Ishikawa (cell line): ENCODE results near the gene DHRS1.

Experiments
- CEBPB ChIP-seq: IDR thresholded peaks from 2 replicates; pipeline ENCODE4 v1.6.1; 2012
- CREB1 ChIP-seq: IDR thresholded peaks from 2 replicates; pipeline ENCODE4 v1.6.1; 2012; ENCODE audit warnings: low read depth
- EGR1 ChIP-seq: IDR thresholded peaks from 2 replicates; pipeline ENCODE4 v1.6.1; 2012
- EP300 ChIP-seq: IDR thresholded peaks from 2 replicates; pipeline ENCODE4 v1.6.1; 2012; ENCODE audit warnings: borderline replicate concordance
- FOXM1 ChIP-seq: IDR thresholded peaks from 2 replicates; pipeline ENCODE4 v1.6.1; 2012; ENCODE audit warnings: low read depth, borderline replicate concordance
- NFIC ChIP-seq: IDR thresholded peaks from 2 replicates; pipeline ENCODE4 v1.6.1; 2012
- RAD21 ChIP-seq: IDR thresholded peaks from 2 replicates; pipeline ENCODE4 v1.6.1; 2012; ENCODE audit warnings: low read depth
- REST ChIP-seq: IDR thresholded peaks from 2 replicates; pipeline ENCODE4 v1.6.1; 2012; ENCODE audit warnings: low read depth, mild to moderate bottlenecking
- TAF1 ChIP-seq: IDR thresholded peaks from 2 replicates; pipeline ENCODE4 v1.6.1; 2012; ENCODE audit warnings: low read depth, mild to moderate bottlenecking
- TCF12 ChIP-seq: IDR thresholded peaks from 2 replicates; pipeline ENCODE4 v1.6.1; 2012; ENCODE audit warnings: low read depth
- TEAD4 ChIP-seq: IDR thresholded peaks from 2 replicates; pipeline ENCODE4 v1.6.1; 2012
- YY1 ChIP-seq: IDR thresholded peaks from 2 replicates; pipeline ENCODE4 v1.6.1; 2012; ENCODE audit warnings: low read depth
- ZBTB7A ChIP-seq: IDR thresholded peaks from 2 replicates; pipeline ENCODE4 v1.6.1; 2012; ENCODE audit warnings: low read depth
- TF ChIP-seq, protein P1 (sequence below): IDR thresholded peaks from 2 replicates; pipeline ENCODE4 v1.6.1; 2012
- TF ChIP-seq, protein P2 (sequence below): IDR thresholded peaks from 2 replicates; pipeline ENCODE4 v1.6.1; 2012

DHRS1 gene

GRCh38 chr14:24312736-24313507 is 13.3 kb upstream of the DHRS1 start:
- TF ChIP-seq TAF1 (no peak), CREB1 (no peak), ZBTB7A (no peak), RAD21 (no peak), EGR1 (no peak), REST (no peak)
- TF ChIP-seq, protein P1, sequence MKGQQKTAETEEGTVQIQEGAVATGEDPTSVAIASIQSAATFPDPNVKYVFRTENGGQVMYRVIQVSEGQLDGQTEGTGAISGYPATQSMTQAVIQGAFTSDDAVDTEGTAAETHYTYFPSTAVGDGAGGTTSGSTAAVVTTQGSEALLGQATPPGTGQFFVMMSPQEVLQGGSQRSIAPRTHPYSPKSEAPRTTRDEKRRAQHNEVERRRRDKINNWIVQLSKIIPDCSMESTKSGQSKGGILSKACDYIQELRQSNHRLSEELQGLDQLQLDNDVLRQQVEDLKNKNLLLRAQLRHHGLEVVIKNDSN, result no peak

DNA sequence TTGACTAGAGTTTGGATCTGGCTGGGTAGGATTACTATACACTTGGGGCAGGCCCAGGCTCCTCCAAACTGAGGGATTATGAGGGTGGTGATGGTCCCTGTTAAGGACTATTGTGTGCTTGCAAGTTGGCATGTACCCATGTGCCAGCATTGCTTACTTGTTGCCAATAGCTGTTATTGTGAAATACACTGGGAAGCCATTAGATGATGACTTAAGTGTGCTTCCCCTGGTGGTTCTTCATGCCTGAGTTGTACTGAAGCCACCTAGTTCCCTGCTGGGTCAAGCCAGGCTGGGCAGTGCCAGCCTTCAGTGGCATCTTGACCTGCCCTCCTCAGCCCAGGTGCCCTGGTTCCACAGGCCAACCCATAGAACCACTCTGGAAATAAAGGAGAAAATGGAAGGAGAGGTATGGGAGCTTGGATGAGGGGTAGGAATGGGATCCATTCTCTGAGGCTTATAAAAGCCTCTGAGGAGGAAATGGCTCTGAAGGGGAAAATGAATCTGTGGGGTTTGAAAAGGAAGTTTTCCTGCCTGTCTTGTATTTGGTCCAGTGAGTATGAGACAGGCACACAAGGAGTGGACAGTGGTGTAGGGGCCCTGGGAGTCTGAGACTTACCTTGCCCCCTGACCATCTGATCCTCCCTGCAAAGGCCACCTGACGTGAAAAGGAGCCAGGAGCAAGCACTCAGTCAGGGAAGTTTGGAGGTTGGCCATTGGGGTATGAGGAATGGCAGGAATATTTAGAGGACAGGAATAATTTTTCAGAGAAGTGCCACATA is 12.4 kb upstream of the DHRS1 start:
- TF ChIP-seq EGR1, result no peak
- TF ChIP-seq CREB1, result no peak
- no peak for TF ChIP-seq TCF12
- TF ChIP-seq REST, result no peak
- TF ChIP-seq, protein P1, result no peak
- TF ChIP-seq TEAD4, result no peak
- TF ChIP-seq EP300, result no peak

DNA sequence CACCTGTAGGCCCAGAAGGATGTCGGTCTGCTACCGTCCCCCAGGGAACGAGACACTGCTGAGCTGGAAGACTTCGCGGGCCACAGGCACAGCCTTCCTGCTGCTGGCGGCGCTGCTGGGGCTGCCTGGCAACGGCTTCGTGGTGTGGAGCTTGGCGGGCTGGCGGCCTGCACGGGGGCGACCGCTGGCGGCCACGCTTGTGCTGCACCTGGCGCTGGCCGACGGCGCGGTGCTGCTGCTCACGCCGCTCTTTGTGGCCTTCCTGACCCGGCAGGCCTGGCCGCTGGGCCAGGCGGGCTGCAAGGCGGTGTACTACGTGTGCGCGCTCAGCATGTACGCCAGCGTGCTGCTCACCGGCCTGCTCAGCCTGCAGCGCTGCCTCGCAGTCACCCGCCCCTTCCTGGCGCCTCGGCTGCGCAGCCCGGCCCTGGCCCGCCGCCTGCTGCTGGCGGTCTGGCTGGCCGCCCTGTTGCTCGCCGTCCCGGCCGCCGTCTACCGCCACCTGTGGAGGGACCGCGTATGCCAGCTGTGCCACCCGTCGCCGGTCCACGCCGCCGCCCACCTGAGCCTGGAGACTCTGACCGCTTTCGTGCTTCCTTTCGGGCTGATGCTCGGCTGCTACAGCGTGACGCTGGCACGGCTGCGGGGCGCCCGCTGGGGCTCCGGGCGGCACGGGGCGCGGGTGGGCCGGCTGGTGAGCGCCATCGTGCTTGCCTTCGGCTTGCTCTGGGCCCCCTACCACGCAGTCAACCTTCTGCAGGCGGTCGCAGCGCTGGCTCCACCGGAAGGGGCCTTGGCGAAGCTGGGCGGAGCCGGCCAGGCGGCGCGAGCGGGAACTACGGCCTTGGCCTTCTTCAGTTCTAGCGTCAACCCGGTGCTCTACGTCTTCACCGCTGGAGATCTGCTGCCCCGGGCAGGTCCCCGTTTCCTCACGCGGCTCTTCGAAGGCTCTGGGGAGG is 11.3 kb upstream of the DHRS1 start, which contains the start of gene LTB4R:
TSS of gene LTB4R (plus strand) at position 857 of the 959 bp plus-strand sequence. CDS start 4,150 bp downstream, outside the sequence.
- no peak for TF ChIP-seq EGR1
- TF ChIP-seq, protein P2, sequence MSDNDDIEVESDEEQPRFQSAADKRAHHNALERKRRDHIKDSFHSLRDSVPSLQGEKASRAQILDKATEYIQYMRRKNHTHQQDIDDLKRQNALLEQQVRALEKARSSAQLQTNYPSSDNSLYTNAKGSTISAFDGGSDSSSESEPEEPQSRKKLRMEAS, result no peak
- TF ChIP-seq YY1, result no peak
- no peak for TF ChIP-seq CREB1
- TF ChIP-seq TAF1, result no peak
- no peak for TF ChIP-seq RAD21
- TF ChIP-seq FOXM1, result no peak
- TF ChIP-seq ZBTB7A, result no peak
- TF ChIP-seq REST, result no peak
- no peak for TF ChIP-seq TEAD4
- TF ChIP-seq CEBPB, result no peak
- no peak for TF ChIP-seq NFIC
- TF ChIP-seq TCF12, result no peak

DNA sequence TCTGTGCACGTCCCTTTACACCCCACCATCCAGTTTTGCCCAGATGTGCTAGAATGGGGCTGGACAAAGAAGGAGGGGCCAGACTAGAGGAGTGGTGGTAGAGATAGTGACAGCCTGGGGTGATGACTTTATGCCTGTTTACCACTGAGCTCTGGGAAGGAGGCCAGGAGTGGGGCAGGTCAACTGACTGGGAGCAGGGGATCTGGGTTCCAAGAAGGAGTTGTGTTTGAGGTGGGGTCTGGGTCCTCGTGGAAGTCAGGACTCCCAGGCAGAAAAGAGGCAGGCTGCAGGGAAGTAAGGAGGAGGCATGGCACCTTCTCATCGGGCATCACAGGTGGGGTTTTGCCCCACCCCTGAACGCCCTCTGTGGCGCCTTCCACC is 10.7 kb upstream of the DHRS1 start:
- TF ChIP-seq YY1, result no peak
- no peak for TF ChIP-seq REST
- TF ChIP-seq FOXM1, result no peak
- TF ChIP-seq RAD21, result no peak
- no peak for TF ChIP-seq NFIC
- TF ChIP-seq EGR1, result no peak
- no peak for TF ChIP-seq CEBPB
- no peak for TF ChIP-seq EP300
- TF ChIP-seq CREB1, result no peak
- no peak for TF ChIP-seq TCF12
- TF ChIP-seq, protein P1, result no peak
- no peak for TF ChIP-seq TAF1
- no peak for TF ChIP-seq ZBTB7A
- TF ChIP-seq, protein P2, result no peak
- no peak for TF ChIP-seq TEAD4
